ENCODE data around the gene TCFL5. TPM values are rescaled to one million over a fixed set of nuclear protein-coding genes. Genes with fewer than 3 reads are reported as not detected.

Gene TCFL5
- total and polyA plus RNA-seq, 2 experiments from 2014 or later = 1.7 to 18.5 TPM

- TF ChIP-seq EZH2phosphoT487 (IDR thresholded peaks at IDR 0.05; ENCODE audit: insufficient read depth, low read depth) (no peak), EZH2 (IDR thresholded peaks at IDR 0.05; ENCODE audit: insufficient read depth, poor library complexity, severe bottlenecking) (no peak)
- peaks cover 12% of the 10 kb centered on the region for H3K4me1 ChIP-seq (ENCODE audit: insufficient read depth)
- no peak overlapping the region for H3K4me2 ChIP-seq (ENCODE audit: unreplicated experiment)
- H3K9me3 ChIP-seq (ENCODE audit: low read depth) = no peaks in the 10 kb centered on the region
- no peak overlapping the region for H3K4me3 ChIP-seq
- in situ Hi-C loops (cut with MboI) = no loop called here
- peaks cover 3% of the 10 kb centered on the region; the same call in 1 of the 2 replicates for H4K20me1 ChIP-seq (ENCODE audit: insufficient read depth)
- 82 to 83% methylated on average over 8 of the region's 8 CpGs for WGBS, 2 experiments (ENCODE audit: low coverage in 1 of 2, low lambda C conversion rate in 2 of 2, missing lambda C conversion rate in 2 of 2)
- no peak overlapping the region for H3K9ac ChIP-seq
- H3F3A ChIP-seq (ENCODE audit: insufficient read depth) = peaks cover 24% of the 10 kb centered on the region; the same call in 1 of the 2 replicates
- H3K36me3 ChIP-seq (ENCODE audit: low read depth) = 0 out of 2 replicates have a peak, but pooled peaks cover 9% of the 10 kb centered on the region
- DNase-seq = no peak
- no peaks in the 10 kb centered on the region for H3K79me2 ChIP-seq (ENCODE audit: insufficient read depth)
- no peak overlapping the region for H2AFZ ChIP-seq
- no peaks in the 10 kb centered on the region for H3K27me3 ChIP-seq (replicated peaks; ENCODE audit: insufficient read depth)
- H3K27ac ChIP-seq = no peak overlapping the region
- no peaks in the 10 kb centered on the region for H3K9me2 ChIP-seq (ENCODE audit: insufficient read depth)
Measured at GRCh38 chr20:62884556-62884955, 22.9 kb upstream of the TCFL5 start.

GRCh38 chr20:62882426-62882825 lies 20.8 kb upstream of the TCFL5 start:
- Histone ChIP-seq H3K4me3 (no peak overlapping the region), H3K4me2 (ENCODE audit: unreplicated experiment) (no peak overlapping the region), H3K4me1 (ENCODE audit: insufficient read depth) (peaks cover 6% of the 10 kb centered on the region; the same call in 1 of the 2 replicates), H3K9me3 (ENCODE audit: low read depth) (no peaks in the 10 kb centered on the region), H3K9me2 (ENCODE audit: insufficient read depth) (no peaks in the 10 kb centered on the region), H2AFZ (no peak overlapping the region), H3K36me3 (ENCODE audit: low read depth) (no peaks in the 10 kb centered on the region), H3F3A (ENCODE audit: insufficient read depth) (0 out of 2 replicates have a peak, but pooled peaks cover 6% of the 10 kb centered on the region), H3K9ac (no peak overlapping the region), H4K20me1 (ENCODE audit: insufficient read depth) (peaks cover 3% of the 10 kb centered on the region; the same call in 1 of the 2 replicates), H3K27me3 (replicated peaks; ENCODE audit: insufficient read depth) (no peaks in the 10 kb centered on the region), H3K27ac (no peak overlapping the region), H3K79me2 (ENCODE audit: insufficient read depth) (no peaks in the 10 kb centered on the region)
- no peak for DNase-seq
- in situ Hi-C loops (cut with MboI) = no loop called here
- WGBS, 2 experiments (ENCODE audit: low coverage in 1 of 2, low lambda C conversion rate in 2 of 2, missing lambda C conversion rate in 2 of 2) = 92 to 93% methylated on average over 15 of the region's 15 CpGs
- TF ChIP-seq EZH2 (IDR thresholded peaks at IDR 0.05; ENCODE audit: insufficient read depth, poor library complexity, severe bottlenecking) (no peak), EZH2phosphoT487 (IDR thresholded peaks at IDR 0.05; ENCODE audit: insufficient read depth, low read depth) (no peak)

- WGBS, 2 experiments (ENCODE audit: low coverage in 1 of 2, low lambda C conversion rate in 2 of 2, missing lambda C conversion rate in 2 of 2) = 95 to 96% methylated on average over 46 of the region's 46 CpGs
- no peaks in the 10 kb centered on the region for H3K36me3 ChIP-seq (ENCODE audit: low read depth)
- H2AFZ ChIP-seq = no peak overlapping the region
- H3F3A ChIP-seq (ENCODE audit: insufficient read depth) = no peaks in the 10 kb centered on the region
- TF ChIP-seq EZH2phosphoT487 (IDR thresholded peaks at IDR 0.05; ENCODE audit: insufficient read depth, low read depth) = no peak
- no peak for TF ChIP-seq EZH2 (IDR thresholded peaks at IDR 0.05; ENCODE audit: insufficient read depth, poor library complexity, severe bottlenecking)
- H3K9me3 ChIP-seq (ENCODE audit: low read depth) = no peaks in the 10 kb centered on the region
- DNase-seq = no peak
- no peaks in the 10 kb centered on the region for H3K9me2 ChIP-seq (ENCODE audit: insufficient read depth)
- H4K20me1 ChIP-seq (ENCODE audit: insufficient read depth) = peaks cover 2% of the 10 kb centered on the region; the same call in 1 of the 2 replicates
- H3K9ac ChIP-seq = no peak overlapping the region
- H3K4me1 ChIP-seq (ENCODE audit: insufficient read depth) = no peaks in the 10 kb centered on the region
- no peak overlapping the region for H3K4me2 ChIP-seq (ENCODE audit: unreplicated experiment)
- H3K27ac ChIP-seq = no peak overlapping the region
- no peaks in the 10 kb centered on the region for H3K79me2 ChIP-seq (ENCODE audit: insufficient read depth)
- in situ Hi-C loops (cut with MboI) = no loop called here
- H3K27me3 ChIP-seq (replicated peaks; ENCODE audit: insufficient read depth) = no peaks in the 10 kb centered on the region
- H3K4me3 ChIP-seq = no peak overlapping the region
Measured at GRCh38 chr20:62881662-62882395, 20.2 kb upstream of the TCFL5 start.

GRCh38 chr20:62880935-62881661 lies 19.5 kb upstream of the TCFL5 start:
- WGBS, 2 experiments (ENCODE audit: low coverage in 1 of 2, low lambda C conversion rate in 2 of 2, missing lambda C conversion rate in 2 of 2) = 93 to 97% methylated on average over 32 to 42 of the region's 45 CpGs
- no peaks in the 10 kb centered on the region for H3K36me3 ChIP-seq (ENCODE audit: low read depth)
- DNase-seq = no peak
- no peaks in the 10 kb centered on the region for H3K9me2 ChIP-seq (ENCODE audit: insufficient read depth)
- no peak overlapping the region for H3K4me2 ChIP-seq (ENCODE audit: unreplicated experiment)
- H3K9ac ChIP-seq = no peak overlapping the region
- no peaks in the 10 kb centered on the region for H4K20me1 ChIP-seq (ENCODE audit: insufficient read depth)
- H3K27me3 ChIP-seq (replicated peaks; ENCODE audit: insufficient read depth) = no peaks in the 10 kb centered on the region
- no peaks in the 10 kb centered on the region for H3F3A ChIP-seq (ENCODE audit: insufficient read depth)
- H3K79me2 ChIP-seq (ENCODE audit: insufficient read depth) = no peaks in the 10 kb centered on the region
- no peaks in the 10 kb centered on the region for H3K9me3 ChIP-seq (ENCODE audit: low read depth)
- in situ Hi-C loops (cut with MboI) = no loop called here
- TF ChIP-seq EZH2phosphoT487 (IDR thresholded peaks at IDR 0.05; ENCODE audit: insufficient read depth, low read depth) (no peak), EZH2 (IDR thresholded peaks at IDR 0.05; ENCODE audit: insufficient read depth, poor library complexity, severe bottlenecking) (no peak)
- H2AFZ ChIP-seq = no peak overlapping the region
- no peaks in the 10 kb centered on the region for H3K4me1 ChIP-seq (ENCODE audit: insufficient read depth)
- H3K4me3 ChIP-seq = no peak overlapping the region
- no peak overlapping the region for H3K27ac ChIP-seq

Measured in GM23248 (cell line).